K562 (cell line): ENCODE data around the gene GTF3C4. TPM values are rescaled to one million over a fixed set of nuclear protein-coding genes. Genes with fewer than 3 reads are reported as not detected.

Experiments
- ADNP ChIP-seq: fragments of 200-800 bp; sonication (Bioruptor generic); IDR thresholded peaks from 2 replicates; pipeline ENCODE4 v1.6.1; 2016; ENCODE audit warnings: missing genetic modification characterization, missing compliant biosample characterization
- CCAR2 ChIP-seq: fragments of 200-400 bp; formaldehyde crosslinking; IDR thresholded peaks from 2 replicates; pipeline ENCODE4 v1.6.1; 2017; ENCODE audit warnings: mild to moderate bottlenecking, low read depth, low read length
- KLF13 ChIP-seq: fragments of 450-650 bp; IDR thresholded peaks from 2 replicates; pipeline ENCODE4 v1.6.1; 2016; ENCODE audit warnings: missing genetic modification characterization, low read depth, mild to moderate bottlenecking, missing compliant biosample characterization, moderate library complexity, borderline replicate concordance
- L3MBTL2 ChIP-seq: fragments of 450-650 bp; IDR thresholded peaks from 2 replicates; pipeline ENCODE4 v1.6.1; 2016; ENCODE audit warnings: mild to moderate bottlenecking, moderate library complexity
- NFE2L1 ChIP-seq: fragments of 450-650 bp; IDR thresholded peaks from 2 replicates; pipeline ENCODE4 v1.6.1; 2016; ENCODE audit warnings: missing genetic modification characterization, low read depth, mild to moderate bottlenecking, missing compliant biosample characterization, moderate library complexity, borderline replicate concordance
- TOE1 ChIP-seq, 2 experiments: fragments of 450-650 bp in 1 of 2; sonication (generic) in 1 of 2; formaldehyde crosslinking in 1 of 2; IDR thresholded peaks; 2 replicates each; pipeline versions ENCODE4 v1.7.1 to v1.8.0; 2016 to 2022; ENCODE audit warnings: borderline replicate concordance in 2 of 2, mild to moderate bottlenecking in 2 of 2, antibody characterized with exemption in 1 of 2, inconsistent platforms in 1 of 2, low read depth in 1 of 2, missing genetic modification reagents in 1 of 2, moderate library complexity in 1 of 2
- ZBTB7A ChIP-seq: IDR thresholded peaks from 2 replicates; pipeline ENCODE4 v1.6.1; 2011; ENCODE audit warnings: low read depth, mild to moderate bottlenecking, low read length, moderate library complexity, borderline replicate concordance; ENCODE audit not compliant: control insufficient read depth
- ZNF232 ChIP-seq: sonication (generic); formaldehyde crosslinking; IDR thresholded peaks from 2 replicates; pipeline ENCODE4 v1.8.0; 2022; ENCODE audit warnings: mild to moderate bottlenecking, missing genetic modification reagents
- ZNF79 ChIP-seq: fragments of 250-450 bp; sonication (Bioruptor Pico); IDR thresholded peaks from 2 replicates; pipeline ENCODE4 v1.4.0; 2020; ENCODE audit warnings: low read depth, mild to moderate bottlenecking, moderate library complexity
- polyA plus RNA-seq, 8 experiments: library from polyadenylated mRNA; depleted of rRNA in 4 of 8; stranded (reverse) in 5 of 8; unstranded in 3 of 8; fragments of >200 nt; fragmentation: Nextera tagmentation in 2 of 8; fragmentation: Illumina TruSeq in 1 of 8; extraction: Ambion mirVana in 2 of 8; extraction: Trizol in 1 of 8; gene quantifications; 2 replicates each; pipeline versions ENCODE4 v1.2.1 to v1.2.3, GENCODE V29; 2011 to 2014; ENCODE audit warnings: inconsistent platforms in 1 of 8, missing spikeins in 1 of 8
- total RNA-seq, 7 experiments: library from RNA; depleted of rRNA in 6 of 7; stranded (reverse); fragments of >200 nt in 6 of 7; fragmentation: Illumina TruSeq in 2 of 7; extraction: Trizol in 2 of 7; gene quantifications; 2 replicates each; pipeline versions ENCODE4 v1.2.1 to v1.2.3, GENCODE V29; 2011 to 2021; ENCODE audit warnings: low replicate concordance in 1 of 7
- TF ChIP-seq, protein P1 (sequence below): fragments of 450-650 bp; IDR thresholded peaks from 2 replicates; pipeline ENCODE4 v1.6.1; 2016; ENCODE audit warnings: low read depth
- TF ChIP-seq, protein P2 (sequence below): IDR thresholded peaks from 3 replicates; pipeline ENCODE4 v1.6.1; 2011; ENCODE audit warnings: borderline replicate concordance, mild to moderate bottlenecking, moderate library complexity; ENCODE audit not compliant: insufficient read length; ENCODE audit errors: extremely low read depth
- TF ChIP-seq, protein P3 (sequence below): fragments of 450-650 bp; IDR thresholded peaks from 2 replicates; pipeline ENCODE4 v1.7.0; 2016; ENCODE audit warnings: borderline replicate concordance

GTF3C4 gene
- total and polyA plus RNA-seq, 9 of the 15 experiments (the other 6 are each of a cell fraction or from before 2014, with no cell fraction given), result 3.9 to 20.0 (median 12.2) TPM

DNA sequence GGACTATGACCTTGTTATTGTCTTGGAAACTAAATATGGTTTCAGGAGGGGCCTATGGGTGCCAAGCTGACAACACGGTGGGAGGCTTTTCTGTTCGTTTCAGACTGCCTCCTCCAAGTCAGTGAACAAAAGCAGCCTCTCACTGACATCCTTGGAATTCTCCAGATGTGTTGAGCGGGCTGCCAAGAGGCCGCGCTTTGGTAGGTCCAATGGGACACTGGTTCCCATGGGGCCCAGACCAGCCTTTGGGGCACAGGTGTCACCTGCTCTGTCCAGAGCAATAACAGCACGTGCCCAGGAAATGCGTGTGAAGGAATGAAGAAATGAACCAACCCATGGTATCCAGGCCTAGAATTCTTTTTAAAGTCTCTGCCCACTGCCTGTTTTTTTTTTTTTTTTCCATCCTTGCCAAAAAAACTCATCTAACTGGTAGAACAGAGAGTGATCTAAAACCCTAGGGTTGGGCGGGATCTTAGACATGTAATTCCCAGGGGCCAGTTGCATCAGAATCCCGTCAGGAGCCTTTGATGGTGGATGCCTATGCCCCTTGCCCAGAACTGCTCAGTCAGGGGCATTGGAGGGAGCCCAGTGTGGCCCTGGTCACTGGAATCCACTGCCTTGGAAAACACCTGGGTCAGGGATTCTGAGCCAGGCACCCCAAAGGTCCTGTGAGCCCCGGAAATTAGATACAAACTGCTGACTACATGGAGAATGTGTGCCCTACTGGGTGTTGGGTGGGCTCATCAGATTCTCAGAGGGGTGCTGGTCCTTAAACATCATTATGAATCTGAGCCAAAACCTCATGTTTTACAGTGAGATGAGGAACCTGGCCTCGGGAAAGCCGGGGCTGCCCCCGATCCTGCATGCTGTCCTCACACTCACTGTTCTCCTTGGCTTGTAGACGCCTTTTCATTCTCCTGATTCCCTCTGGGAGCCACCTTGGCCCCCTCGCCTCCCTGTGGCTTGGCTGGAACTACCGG, 60.1 kb downstream of the GTF3C4 start (continued):
- TF ChIP-seq, protein P1, sequence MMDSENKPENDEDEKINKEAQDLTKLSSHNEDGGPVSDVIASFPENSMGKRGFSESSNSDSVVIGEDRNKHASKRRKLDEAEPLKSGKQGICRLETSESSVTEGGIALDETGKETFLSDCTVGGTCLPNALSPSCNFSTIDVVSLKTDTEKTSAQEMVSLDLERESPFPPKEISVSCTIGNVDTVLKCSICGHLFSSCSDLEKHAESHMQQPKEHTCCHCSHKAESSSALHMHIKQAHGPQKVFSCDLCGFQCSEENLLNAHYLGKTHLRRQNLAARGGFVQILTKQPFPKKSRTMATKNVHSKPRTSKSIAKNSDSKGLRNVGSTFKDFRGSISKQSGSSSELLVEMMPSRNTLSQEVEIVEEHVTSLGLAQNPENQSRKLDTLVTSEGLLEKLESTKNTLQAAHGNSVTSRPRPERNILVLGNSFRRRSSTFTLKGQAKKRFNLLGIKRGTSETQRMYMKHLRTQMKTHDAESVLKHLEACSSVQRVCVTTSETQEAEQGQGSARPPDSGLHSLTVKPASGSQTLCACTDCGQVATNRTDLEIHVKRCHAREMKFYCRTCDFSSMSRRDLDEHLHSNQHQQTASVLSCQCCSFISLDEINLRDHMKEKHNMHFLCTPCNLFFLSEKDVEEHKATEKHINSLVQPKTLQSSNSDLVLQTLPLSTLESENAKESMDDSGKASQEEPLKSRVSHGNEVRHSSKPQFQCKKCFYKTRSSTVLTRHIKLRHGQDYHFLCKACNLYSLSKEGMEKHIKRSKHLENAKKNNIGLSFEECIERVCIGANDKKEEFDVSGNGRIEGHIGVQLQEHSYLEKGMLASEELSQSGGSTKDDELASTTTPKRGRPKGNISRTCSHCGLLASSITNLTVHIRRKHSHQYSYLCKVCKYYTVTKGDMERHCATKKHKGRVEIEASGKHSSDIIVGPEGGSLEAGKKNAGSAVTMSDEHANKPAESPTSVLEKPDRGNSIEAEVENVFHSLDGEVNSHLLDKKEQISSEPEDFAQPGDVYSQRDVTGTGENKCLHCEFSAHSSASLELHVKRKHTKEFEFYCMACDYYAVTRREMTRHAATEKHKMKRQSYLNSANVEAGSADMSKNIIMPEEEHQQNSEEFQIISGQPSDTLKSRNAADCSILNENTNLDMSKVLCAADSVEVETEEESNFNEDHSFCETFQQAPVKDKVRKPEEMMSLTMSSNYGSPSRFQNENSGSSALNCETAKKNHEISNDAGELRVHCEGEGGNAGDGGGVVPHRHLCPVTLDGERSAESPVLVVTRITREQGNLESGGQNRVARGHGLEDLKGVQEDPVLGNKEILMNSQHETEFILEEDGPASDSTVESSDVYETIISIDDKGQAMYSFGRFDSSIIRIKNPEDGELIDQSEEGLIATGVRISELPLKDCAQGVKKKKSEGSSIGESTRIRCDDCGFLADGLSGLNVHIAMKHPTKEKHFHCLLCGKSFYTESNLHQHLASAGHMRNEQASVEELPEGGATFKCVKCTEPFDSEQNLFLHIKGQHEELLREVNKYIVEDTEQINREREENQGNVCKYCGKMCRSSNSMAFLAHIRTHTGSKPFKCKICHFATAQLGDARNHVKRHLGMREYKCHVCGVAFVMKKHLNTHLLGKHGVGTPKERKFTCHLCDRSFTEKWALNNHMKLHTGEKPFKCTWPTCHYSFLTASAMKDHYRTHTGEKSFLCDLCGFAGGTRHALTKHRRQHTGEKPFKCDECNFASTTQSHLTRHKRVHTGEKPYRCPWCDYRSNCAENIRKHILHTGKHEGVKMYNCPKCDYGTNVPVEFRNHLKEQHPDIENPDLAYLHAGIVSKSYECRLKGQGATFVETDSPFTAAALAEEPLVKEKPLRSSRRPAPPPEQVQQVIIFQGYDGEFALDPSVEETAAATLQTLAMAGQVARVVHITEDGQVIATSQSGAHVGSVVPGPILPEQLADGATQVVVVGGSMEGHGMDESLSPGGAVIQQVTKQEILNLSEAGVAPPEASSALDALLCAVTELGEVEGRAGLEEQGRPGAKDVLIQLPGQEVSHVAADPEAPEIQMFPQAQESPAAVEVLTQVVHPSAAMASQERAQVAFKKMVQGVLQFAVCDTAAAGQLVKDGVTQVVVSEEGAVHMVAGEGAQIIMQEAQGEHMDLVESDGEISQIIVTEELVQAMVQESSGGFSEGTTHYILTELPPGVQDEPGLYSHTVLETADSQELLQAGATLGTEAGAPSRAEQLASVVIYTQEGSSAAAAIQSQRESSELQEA, result no peak
- TF ChIP-seq ZNF79 (CRISPR knock-in tag) (no peak), NFE2L1 (no peak), CCAR2 (no peak), TOE1 (IDR thresholded peaks at IDR 0.05; ENCODE audit: borderline replicate concordance) (no peak), TOE1 (CRISPR knock-in tag; IDR thresholded peaks at IDR 0.05; ENCODE audit: borderline replicate concordance, low read depth) (no peak), ZBTB7A (no peak), ZNF232 (CRISPR knock-in tag) (no peak), L3MBTL2 (no peak), KLF13 (no peak), ADNP (tag) (no peak)
- TF ChIP-seq, protein P2, sequence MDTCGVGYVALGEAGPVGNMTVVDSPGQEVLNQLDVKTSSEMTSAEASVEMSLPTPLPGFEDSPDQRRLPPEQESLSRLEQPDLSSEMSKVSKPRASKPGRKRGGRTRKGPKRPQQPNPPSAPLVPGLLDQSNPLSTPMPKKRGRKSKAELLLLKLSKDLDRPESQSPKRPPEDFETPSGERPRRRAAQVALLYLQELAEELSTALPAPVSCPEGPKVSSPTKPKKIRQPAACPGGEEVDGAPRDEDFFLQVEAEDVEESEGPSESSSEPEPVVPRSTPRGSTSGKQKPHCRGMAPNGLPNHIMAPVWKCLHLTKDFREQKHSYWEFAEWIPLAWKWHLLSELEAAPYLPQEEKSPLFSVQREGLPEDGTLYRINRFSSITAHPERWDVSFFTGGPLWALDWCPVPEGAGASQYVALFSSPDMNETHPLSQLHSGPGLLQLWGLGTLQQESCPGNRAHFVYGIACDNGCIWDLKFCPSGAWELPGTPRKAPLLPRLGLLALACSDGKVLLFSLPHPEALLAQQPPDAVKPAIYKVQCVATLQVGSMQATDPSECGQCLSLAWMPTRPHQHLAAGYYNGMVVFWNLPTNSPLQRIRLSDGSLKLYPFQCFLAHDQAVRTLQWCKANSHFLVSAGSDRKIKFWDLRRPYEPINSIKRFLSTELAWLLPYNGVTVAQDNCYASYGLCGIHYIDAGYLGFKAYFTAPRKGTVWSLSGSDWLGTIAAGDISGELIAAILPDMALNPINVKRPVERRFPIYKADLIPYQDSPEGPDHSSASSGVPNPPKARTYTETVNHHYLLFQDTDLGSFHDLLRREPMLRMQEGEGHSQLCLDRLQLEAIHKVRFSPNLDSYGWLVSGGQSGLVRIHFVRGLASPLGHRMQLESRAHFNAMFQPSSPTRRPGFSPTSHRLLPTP, result no peak
- TF ChIP-seq, protein P3, sequence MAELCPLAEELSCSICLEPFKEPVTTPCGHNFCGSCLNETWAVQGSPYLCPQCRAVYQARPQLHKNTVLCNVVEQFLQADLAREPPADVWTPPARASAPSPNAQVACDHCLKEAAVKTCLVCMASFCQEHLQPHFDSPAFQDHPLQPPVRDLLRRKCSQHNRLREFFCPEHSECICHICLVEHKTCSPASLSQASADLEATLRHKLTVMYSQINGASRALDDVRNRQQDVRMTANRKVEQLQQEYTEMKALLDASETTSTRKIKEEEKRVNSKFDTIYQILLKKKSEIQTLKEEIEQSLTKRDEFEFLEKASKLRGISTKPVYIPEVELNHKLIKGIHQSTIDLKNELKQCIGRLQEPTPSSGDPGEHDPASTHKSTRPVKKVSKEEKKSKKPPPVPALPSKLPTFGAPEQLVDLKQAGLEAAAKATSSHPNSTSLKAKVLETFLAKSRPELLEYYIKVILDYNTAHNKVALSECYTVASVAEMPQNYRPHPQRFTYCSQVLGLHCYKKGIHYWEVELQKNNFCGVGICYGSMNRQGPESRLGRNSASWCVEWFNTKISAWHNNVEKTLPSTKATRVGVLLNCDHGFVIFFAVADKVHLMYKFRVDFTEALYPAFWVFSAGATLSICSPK, result no peak
